SIG-M5 treated with dmso at 0.1 percent for 504 hours (cell line): ENCODE data around the gene SRRM2.

Source experiments
- DNase-seq: peaks from one replicate; lab custom pipeline; 2025; ENCODE audit not compliant: unreplicated experiment; lab: John Stamatoyannopoulos, UW

The SRRM2 gene

GRCh38 chr16:2791174-2791573, 38.7 kb downstream of the SRRM2 start:
- DNase-seq: no peak

GRCh38 chr16:2792940-2793339, 40.5 kb downstream of the SRRM2 start:
- no peak for DNase-seq

- DNase-seq: peak; percentile 64
Measured at GRCh38 chr16:2795395-2796143, 43.1 kb downstream of the SRRM2 start.

- DNase-seq: no peak
Measured at GRCh38 chr16:2798723-2799204, 46.3 kb downstream of the SRRM2 start.

- no peak for DNase-seq
Measured at GRCh38 chr16:2799205-2799858, 46.9 kb downstream of the SRRM2 start.

- DNase-seq: peak; percentile 62
Measured at GRCh38 chr16:2799859-2800226, 47.4 kb downstream of the SRRM2 start.

- DNase-seq: no peak
Measured at GRCh38 chr16:2803545-2804195, 51.2 kb downstream of the SRRM2 start.

- DNase-seq: no peak
Measured at GRCh38 chr16:2804728-2805127, 52.3 kb downstream of the SRRM2 start.

GRCh38 chr16:2806286-2806685, 53.8 kb downstream of the SRRM2 start:
- no peak for DNase-seq

- DNase-seq: no peak
Measured at GRCh38 chr16:2808181-2808580, 55.7 kb downstream of the SRRM2 start.

- DNase-seq: no peak
Measured at GRCh38 chr16:2809149-2809760, 56.8 kb downstream of the SRRM2 start.

GRCh38 chr16:2810651-2811050, 58.2 kb downstream of the SRRM2 start:
- no peak for DNase-seq

- no peak for DNase-seq
Measured at GRCh38 chr16:2811703-2812471, 59.4 kb downstream of the SRRM2 start.

- no peak for DNase-seq
Measured at GRCh38 chr16:2813771-2814221, 61.4 kb downstream of the SRRM2 start.

GRCh38 chr16:2814551-2815298, 62.3 kb downstream of the SRRM2 start:
- DNase-seq: no peak

- DNase-seq: no peak
Measured at GRCh38 chr16:2815299-2815771, 62.9 kb downstream of the SRRM2 start.

GRCh38 chr16:2816751-2817339, 64.4 kb downstream of the SRRM2 start, which contains the start of gene PRSS21:
Gene PRSS21, plus strand, starts transcription at chr16:2817237. Its CDS starts 32 bp downstream, at chr16:2817269.
- DNase-seq: peak; percentile 31

- no peak for DNase-seq
Measured at GRCh38 chr16:2817340-2818271, 65.2 kb downstream of the SRRM2 start.
